Panc1 (cell line): ENCODE data around the gene HDLBP. TPM values are rescaled to one million over a fixed set of nuclear protein-coding genes. Genes with fewer than 3 reads are reported as not detected.

Source experiments
- ATAC-seq: fragments of 200-7000 bp; cut with Tn5 transposase; 2 replicates; pipeline ENCODE4 v1.9.1; 2020; ENCODE audit warnings: mild to moderate bottlenecking, moderate library complexity
- BruUV-seq: library from RNA; stranded (reverse); fragments of 400-500 nt; replicated peaks from 2 replicates; lab custom pipeline; 2021; lab: Mats Ljungman, UMichigan
- CTCF ChIA-PET: fragments of 300-600 bp; sonication (Branson Sonifier 250); formaldehyde crosslinking; loops from one replicate; lab custom pipeline; 2022; ENCODE audit warnings: antibody characterized with exemption; lab: Charles Lee
- POLR2A ChIA-PET: fragments of 300-600 bp; sonication (Branson Sonifier 250); formaldehyde crosslinking; loops from one replicate; lab custom pipeline; 2022; ENCODE audit warnings: antibody characterized with exemption; lab: Charles Lee
- DNase-seq: peaks from one replicate; pipeline ENCODE4 v3.0.0-alpha.2; 2010; ENCODE audit warnings: low read depth, low spot score
- H3K27ac ChIP-seq: 2 replicates; pipeline ENCODE4 v1.5.1; 2011; ENCODE audit warnings: mild to moderate bottlenecking, low read length, inconsistent platforms
- H3K27me3 ChIP-seq: fragments of 200-500 bp; sonication (Bioruptor generic); 2 replicates; pipeline ENCODE4 v1.6.0; 2014; ENCODE audit warnings: low read length, inconsistent platforms; ENCODE audit not compliant: control insufficient read depth, insufficient read depth
- H3K36me3 ChIP-seq: fragments of 200-500 bp; sonication (Bioruptor generic); 2 replicates; pipeline ENCODE4 v1.5.1; 2014; ENCODE audit warnings: inconsistent platforms, mild to moderate bottlenecking, low read length, moderate library complexity; ENCODE audit not compliant: control insufficient read depth, insufficient read depth
- H3K4me1 ChIP-seq: 2 replicates; pipeline ENCODE4 v1.5.1; 2011; ENCODE audit warnings: inconsistent platforms, mild to moderate bottlenecking, low read length, moderate library complexity; ENCODE audit not compliant: control insufficient read depth, insufficient read depth
- H3K4me3 ChIP-seq, 2 experiments: 2 replicates each; pipeline ENCODE4 v1.5.1; 2011 to 2012; ENCODE audit warnings: low read depth in 2 of 2, low read length in 2 of 2, mild to moderate bottlenecking in 2 of 2, inconsistent platforms in 1 of 2, moderate library complexity in 1 of 2
- H3K9me3 ChIP-seq: fragments of 200-500 bp; sonication (Bioruptor generic); 2 replicates; pipeline ENCODE4 v1.5.1; 2014; ENCODE audit warnings: low read depth, mild to moderate bottlenecking, inconsistent platforms, low read length, moderate library complexity; ENCODE audit not compliant: control insufficient read depth, insufficient read depth
- POLR2AphosphoS5 ChIP-seq: IDR thresholded peaks from 2 replicates; pipeline ENCODE4 v1.6.1; 2012; ENCODE audit warnings: mild to moderate bottlenecking, low read depth, low read length, moderate library complexity
- SIN3A ChIP-seq: IDR thresholded peaks from 2 replicates; pipeline ENCODE4 v1.6.1; 2012; ENCODE audit warnings: low read depth, mild to moderate bottlenecking, low read length, moderate library complexity, borderline replicate concordance; ENCODE audit not compliant: insufficient read depth
- TCF7L2 ChIP-seq: IDR thresholded peaks from 2 replicates; pipeline ENCODE4 v1.6.1; 2011; ENCODE audit warnings: mild to moderate bottlenecking, low read depth, low read length, inconsistent platforms
- in situ Hi-C: cut with HindIII; loops from 2 replicates; pipeline ENCODE4 v1.10.0; 2016; ENCODE audit warnings: low sequenced_read_pairs, low pct_unique_long_range_greater_than_20kb
- intact Hi-C: fragments of 100-400 bp; cut with micrococcal nuclease; formaldehyde crosslinking; loops from one replicate; pipeline ENCODE4 v1.10.0; 2022; ENCODE audit not compliant: unreplicated experiment
- total RNA-seq: library from RNA; stranded (reverse); gene quantifications from one replicate; pipeline ENCODE4 v1.2.1, GENCODE V29; 2021; ENCODE audit not compliant: unreplicated experiment
- TF ChIP-seq, protein P1 (sequence below): fragments of 450-650 bp; IDR thresholded peaks from 2 replicates; pipeline ENCODE4 v1.5.1; 2017; ENCODE audit warnings: mild to moderate bottlenecking
- TF ChIP-seq, protein P2 (sequence below), 2 experiments: IDR thresholded peaks; 2 replicates each; pipeline ENCODE4 v1.6.1; 2011 to 2012; ENCODE audit warnings: low read depth in 2 of 2, control low read depth in 1 of 2, low read length in 1 of 2, mild to moderate bottlenecking in 1 of 2, moderate library complexity in 1 of 2; ENCODE audit not compliant: insufficient read depth in 1 of 2

HDLBP gene
- total RNA-seq, 1 experiment from 2014 or later, result 656 TPM

DNA sequence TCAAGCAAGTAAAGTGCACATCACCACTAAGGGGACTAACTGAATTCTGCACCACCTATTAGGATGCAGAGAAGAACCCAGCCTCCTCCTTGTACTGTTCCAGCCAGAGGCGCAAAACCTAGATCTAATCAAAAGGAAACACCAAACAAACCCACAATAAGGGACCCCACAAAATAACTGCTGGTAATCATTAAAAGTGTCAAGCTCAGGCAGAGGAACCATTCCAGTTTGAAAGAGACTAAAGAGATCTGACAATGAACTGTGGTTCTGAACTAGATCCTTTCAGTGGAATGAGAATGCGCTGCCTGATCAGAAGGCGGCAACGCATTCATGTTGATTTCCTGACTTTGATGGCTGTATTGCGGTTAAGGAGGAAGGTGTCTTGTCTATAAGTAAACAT is 16.8 kb downstream of the HDLBP start:
- ATAC-seq (no peak), DNase-seq (no peak)
- TF ChIP-seq SIN3A (no peak), TCF7L2 (no peak), POLR2AphosphoS5 (no peak)
- TF ChIP-seq, protein P1, sequence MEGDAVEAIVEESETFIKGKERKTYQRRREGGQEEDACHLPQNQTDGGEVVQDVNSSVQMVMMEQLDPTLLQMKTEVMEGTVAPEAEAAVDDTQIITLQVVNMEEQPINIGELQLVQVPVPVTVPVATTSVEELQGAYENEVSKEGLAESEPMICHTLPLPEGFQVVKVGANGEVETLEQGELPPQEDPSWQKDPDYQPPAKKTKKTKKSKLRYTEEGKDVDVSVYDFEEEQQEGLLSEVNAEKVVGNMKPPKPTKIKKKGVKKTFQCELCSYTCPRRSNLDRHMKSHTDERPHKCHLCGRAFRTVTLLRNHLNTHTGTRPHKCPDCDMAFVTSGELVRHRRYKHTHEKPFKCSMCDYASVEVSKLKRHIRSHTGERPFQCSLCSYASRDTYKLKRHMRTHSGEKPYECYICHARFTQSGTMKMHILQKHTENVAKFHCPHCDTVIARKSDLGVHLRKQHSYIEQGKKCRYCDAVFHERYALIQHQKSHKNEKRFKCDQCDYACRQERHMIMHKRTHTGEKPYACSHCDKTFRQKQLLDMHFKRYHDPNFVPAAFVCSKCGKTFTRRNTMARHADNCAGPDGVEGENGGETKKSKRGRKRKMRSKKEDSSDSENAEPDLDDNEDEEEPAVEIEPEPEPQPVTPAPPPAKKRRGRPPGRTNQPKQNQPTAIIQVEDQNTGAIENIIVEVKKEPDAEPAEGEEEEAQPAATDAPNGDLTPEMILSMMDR, result no peak
- TF ChIP-seq, protein P2, sequence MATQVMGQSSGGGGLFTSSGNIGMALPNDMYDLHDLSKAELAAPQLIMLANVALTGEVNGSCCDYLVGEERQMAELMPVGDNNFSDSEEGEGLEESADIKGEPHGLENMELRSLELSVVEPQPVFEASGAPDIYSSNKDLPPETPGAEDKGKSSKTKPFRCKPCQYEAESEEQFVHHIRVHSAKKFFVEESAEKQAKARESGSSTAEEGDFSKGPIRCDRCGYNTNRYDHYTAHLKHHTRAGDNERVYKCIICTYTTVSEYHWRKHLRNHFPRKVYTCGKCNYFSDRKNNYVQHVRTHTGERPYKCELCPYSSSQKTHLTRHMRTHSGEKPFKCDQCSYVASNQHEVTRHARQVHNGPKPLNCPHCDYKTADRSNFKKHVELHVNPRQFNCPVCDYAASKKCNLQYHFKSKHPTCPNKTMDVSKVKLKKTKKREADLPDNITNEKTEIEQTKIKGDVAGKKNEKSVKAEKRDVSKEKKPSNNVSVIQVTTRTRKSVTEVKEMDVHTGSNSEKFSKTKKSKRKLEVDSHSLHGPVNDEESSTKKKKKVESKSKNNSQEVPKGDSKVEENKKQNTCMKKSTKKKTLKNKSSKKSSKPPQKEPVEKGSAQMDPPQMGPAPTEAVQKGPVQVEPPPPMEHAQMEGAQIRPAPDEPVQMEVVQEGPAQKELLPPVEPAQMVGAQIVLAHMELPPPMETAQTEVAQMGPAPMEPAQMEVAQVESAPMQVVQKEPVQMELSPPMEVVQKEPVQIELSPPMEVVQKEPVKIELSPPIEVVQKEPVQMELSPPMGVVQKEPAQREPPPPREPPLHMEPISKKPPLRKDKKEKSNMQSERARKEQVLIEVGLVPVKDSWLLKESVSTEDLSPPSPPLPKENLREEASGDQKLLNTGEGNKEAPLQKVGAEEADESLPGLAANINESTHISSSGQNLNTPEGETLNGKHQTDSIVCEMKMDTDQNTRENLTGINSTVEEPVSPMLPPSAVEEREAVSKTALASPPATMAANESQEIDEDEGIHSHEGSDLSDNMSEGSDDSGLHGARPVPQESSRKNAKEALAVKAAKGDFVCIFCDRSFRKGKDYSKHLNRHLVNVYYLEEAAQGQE (IDR thresholded peaks at IDR 0.05; ENCODE audit: insufficient read depth in 1 of 2, low read depth in 2 of 2, low read length in 1 of 2), result no peak
- no peak overlapping the region for H3K27ac ChIP-seq
- no peaks in the 10 kb centered on the region for H3K36me3 ChIP-seq
- intact Hi-C loops, result no loop called here
- POLR2A ChIA-PET, result no interaction called here
- no peaks in the 10 kb centered on the region for H3K9me3 ChIP-seq
- no peak overlapping the region for H3K4me3 ChIP-seq
- in situ Hi-C loops, result no loop called here
- BruUV-seq, result no TSS peak
- peaks cover 16% of the 10 kb centered on the region for H3K4me1 ChIP-seq
- CTCF ChIA-PET, result no interaction called here
- no peaks in the 10 kb centered on the region for H3K27me3 ChIP-seq

DNA sequence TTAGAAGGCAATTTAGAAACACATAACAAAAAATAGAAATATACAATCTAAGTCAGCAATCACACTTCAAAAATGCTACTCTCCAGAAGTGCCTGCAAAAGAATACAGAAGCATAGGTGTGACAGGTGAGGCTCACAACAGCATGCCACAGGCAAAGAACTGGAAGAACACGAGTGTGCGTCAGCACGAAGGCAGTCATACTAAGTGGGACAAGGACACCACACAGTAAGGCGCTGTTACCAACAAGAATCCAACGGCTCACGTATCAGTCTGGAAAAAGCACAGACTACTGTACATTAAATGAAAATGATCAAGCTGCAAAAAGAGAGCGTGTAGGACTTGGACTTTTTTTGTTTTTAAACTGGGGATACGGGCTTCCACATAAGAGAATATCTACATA is 18.7 kb downstream of the HDLBP start:
- in situ Hi-C loops (no loop called here), intact Hi-C loops (no loop called here)
- TF ChIP-seq, protein P1, result no peak
- no peak for TF ChIP-seq SIN3A
- no peak for TF ChIP-seq POLR2AphosphoS5
- TF ChIP-seq, protein P2 (IDR thresholded peaks at IDR 0.05; ENCODE audit: insufficient read depth in 1 of 2, low read depth in 2 of 2, low read length in 1 of 2), result no peak
- TF ChIP-seq TCF7L2, result no peak
- Histone ChIP-seq H3K36me3 (no peaks in the 10 kb centered on the region), H3K4me3 (no peak overlapping the region), H3K27ac (no peak overlapping the region), H3K4me1 (peaks cover 4% of the 10 kb centered on the region; the same call in 1 of the 2 replicates), H3K9me3 (no peaks in the 10 kb centered on the region), H3K27me3 (no peaks in the 10 kb centered on the region)
- CTCF ChIA-PET, result no interaction called here
- POLR2A ChIA-PET, result no interaction called here
- no peak for DNase-seq
- ATAC-seq, result no peak
- BruUV-seq, result no TSS peak
